ENCODE data around the gene PTK7. TPM values are rescaled to one million over a fixed set of nuclear protein-coding genes. Genes with fewer than 3 reads are reported as not detected.

Gene PTK7
- total and polyA plus RNA-seq, 4 donors, result 37.4 to 173 (median 84.2) TPM

GRCh38 chr6:43103253-43103876, 27.3 kb downstream of the PTK7 start:
- Histone ChIP-seq H3K27ac (ENCODE audit: low read depth in 1 of 2, low read length in 1 of 2) (no peak overlapping the region), H3K9me3 (ENCODE audit: control insufficient read depth in 4 of 4, insufficient read depth in 3 of 4, low read length in 3 of 4) (no peaks in the 10 kb centered on the region)
- 64 to 83% methylated on average over 2 of the region's 2 CpGs for WGBS, 2 donors

GRCh38 chr6:43105538-43106222, 29.6 kb downstream of the PTK7 start:
- WGBS, 2 donors, result 88 to 90% methylated on average over 9 of the region's 9 CpGs
- H3K4me3 ChIP-seq, result no peak overlapping the region
- no peak for DNase-seq
- no peak for ATAC-seq (ENCODE audit: insufficient read depth, low FRiP score)
- no peaks in the 10 kb centered on the region for H3K27me3 ChIP-seq (ENCODE audit: control insufficient read depth in 3 of 3, insufficient read depth in 3 of 3, low read length in 2 of 3)
- no peak overlapping the region for H3K9ac ChIP-seq (ENCODE audit: insufficient read depth in 1 of 2, low read length in 2 of 2)
- TF ChIP-seq CTCF (IDR thresholded peaks at IDR 0.05; ENCODE audit: control extremely low read depth, extremely low read depth), result no peak
- H3K27ac ChIP-seq (ENCODE audit: low read depth in 1 of 2, low read length in 1 of 2), result no peak overlapping the region
- H3K36me3 ChIP-seq (ENCODE audit: control insufficient read depth in 4 of 4, insufficient read depth in 4 of 4, low read length in 4 of 4), result peaks cover 0 to 6% (median 2%) of the 10 kb centered on the region in 4 donors
- H3K9me3 ChIP-seq (ENCODE audit: control insufficient read depth in 4 of 4, insufficient read depth in 3 of 4, low read length in 3 of 4), result no peaks in the 10 kb centered on the region
- H3K4me1 ChIP-seq (ENCODE audit: control insufficient read depth in 5 of 5, insufficient read depth in 5 of 5, low read length in 5 of 5), result peaks cover 0 to 4% (median 0%) of the 10 kb centered on the region in 5 donors

More at GRCh38 chr6:43103253-43103876, 27.3 kb downstream of the PTK7 start:
- ATAC-seq (ENCODE audit: insufficient read depth, low FRiP score) (no peak), DNase-seq (no peak)
- no peak for TF ChIP-seq CTCF (IDR thresholded peaks at IDR 0.05; ENCODE audit: control extremely low read depth, extremely low read depth)
- Histone ChIP-seq H3K4me1 (ENCODE audit: control insufficient read depth in 5 of 5, insufficient read depth in 5 of 5, low read length in 5 of 5) (peaks cover 0 to 6% (median 0%) of the 10 kb centered on the region in 5 donors), H3K36me3 (ENCODE audit: control insufficient read depth in 4 of 4, insufficient read depth in 4 of 4, low read length in 4 of 4) (peaks cover 0 to 6% (median 2%) of the 10 kb centered on the region in 4 donors), H3K9ac (ENCODE audit: insufficient read depth in 1 of 2, low read length in 2 of 2) (no peak overlapping the region), H3K27me3 (ENCODE audit: control insufficient read depth in 3 of 3, insufficient read depth in 3 of 3, low read length in 2 of 3) (no peaks in the 10 kb centered on the region), H3K4me3 (no peak overlapping the region)

- H3K4me1 ChIP-seq (ENCODE audit: control insufficient read depth in 5 of 5, insufficient read depth in 5 of 5, low read length in 5 of 5), result peaks cover 0 to 8% (median 0%) of the 10 kb centered on the region in 5 donors
- no peak overlapping the region for H3K9ac ChIP-seq (ENCODE audit: insufficient read depth in 1 of 2, low read length in 2 of 2)
- 94 to 96% methylated on average over 12 of the region's 12 CpGs for WGBS, 2 donors
- no peak for TF ChIP-seq CTCF (IDR thresholded peaks at IDR 0.05; ENCODE audit: control extremely low read depth, extremely low read depth)
- no peaks in the 10 kb centered on the region for H3K27me3 ChIP-seq (ENCODE audit: control insufficient read depth in 3 of 3, insufficient read depth in 3 of 3, low read length in 2 of 3)
- peaks cover 0 to 6% (median 2%) of the 10 kb centered on the region in 4 donors for H3K36me3 ChIP-seq (ENCODE audit: control insufficient read depth in 4 of 4, insufficient read depth in 4 of 4, low read length in 4 of 4)
- DNase-seq (no peak), ATAC-seq (ENCODE audit: insufficient read depth, low FRiP score) (no peak)
- no peak overlapping the region for H3K27ac ChIP-seq (ENCODE audit: low read depth in 1 of 2, low read length in 1 of 2)
- H3K9me3 ChIP-seq (ENCODE audit: control insufficient read depth in 4 of 4, insufficient read depth in 3 of 4, low read length in 3 of 4), result no peaks in the 10 kb centered on the region
- no peak overlapping the region for H3K4me3 ChIP-seq
These were observed 31.4 kb downstream of the PTK7 start for GRCh38 chr6:43107344-43108062.

Measured in lung (tissue), 12 donors.